GM19467 (cell line): ENCODE data around the gene BEND4.

ENCODE experiments used
- ATAC-seq: cut with Tn5 transposase; IDR thresholded peaks from one replicate; pipeline ENCODE4 v1.9.1; 2021; ENCODE audit warnings: mild to moderate bottlenecking, moderate library complexity; ENCODE audit not compliant: unreplicated experiment

Gene BEND4

GRCh38 chr4:42112846-42113245 is 39.6 kb downstream of the BEND4 start:
- no peak for ATAC-seq

GRCh38 chr4:42104521-42104920 is 47.9 kb downstream of the BEND4 start:
- no peak for ATAC-seq

GRCh38 chr4:42101446-42101975 is 50.9 kb downstream of the BEND4 start:
- no peak for ATAC-seq

- ATAC-seq, result no peak
These were observed 64.1 kb downstream of the BEND4 start for GRCh38 chr4:42088386-42088785.

- no peak for ATAC-seq
These were observed 68.6 kb downstream of the BEND4 start for GRCh38 chr4:42083816-42084215.

- peak; percentile 39 for ATAC-seq
These were observed 72.1 kb downstream of the BEND4 start for GRCh38 chr4:42080306-42080705.

- ATAC-seq, result peak; percentile 81
These were observed 74.2 kb downstream of the BEND4 start for GRCh38 chr4:42078184-42078801.

- no peak for ATAC-seq
These were observed 78.2 kb downstream of the BEND4 start for GRCh38 chr4:42074294-42074693.

GRCh38 chr4:42070463-42070862 is 82.0 kb downstream of the BEND4 start:
- ATAC-seq, result no peak

GRCh38 chr4:42067264-42067663 is 85.2 kb downstream of the BEND4 start:
- ATAC-seq, result no peak

GRCh38 chr4:42066402-42066801 is 86.1 kb downstream of the BEND4 start:
- ATAC-seq, result no peak
